BJ (cell line): Measurements from ENCODE around the gene DGAT2. TPM values are rescaled to one million over a fixed set of nuclear protein-coding genes. Genes with fewer than 3 reads are reported as not detected.

ENCODE experiments used
- CTCF ChIA-PET: fragments of 350-600 bp; formaldehyde crosslinking; extraction: SDS; loops from one replicate; lab custom pipeline; 2021; ENCODE audit warnings: antibody characterized with exemption, inconsistent platforms; lab: Yijun Ruan, JAX
- POLR2A ChIA-PET: fragments of 300-600 bp; sonication (Branson Sonifier 250); formaldehyde crosslinking; extraction: SDS; loops from one replicate; lab custom pipeline; 2021; ENCODE audit warnings: antibody characterized with exemption; lab: Charles Lee
- DNase-seq: peaks from one replicate; pipeline ENCODE4 v3.0.0-alpha.2; 2011; ENCODE audit warnings: low read depth
- H3K27me3 ChIP-seq: 2 replicates; pipeline ENCODE4 v1.6.0; 2011; ENCODE audit warnings: low read length; ENCODE audit not compliant: control insufficient read depth, insufficient read depth
- H3K36me3 ChIP-seq: 2 replicates; pipeline ENCODE4 v1.5.1; 2011; ENCODE audit warnings: low read length; ENCODE audit not compliant: control insufficient read depth, insufficient read depth
- H3K4me3 ChIP-seq: 2 replicates; pipeline ENCODE4 v1.5.1; 2011; ENCODE audit warnings: low read depth, mild to moderate bottlenecking, control low read depth, low read length
- polyA plus RNA-seq: library from polyadenylated mRNA; depleted of rRNA; stranded (reverse); fragments of >200 nt; gene quantifications from 2 replicates; pipeline ENCODE4 v1.2.3, GENCODE V29; 2011
- TF ChIP-seq, protein P1 (sequence below): IDR thresholded peaks from 2 replicates; pipeline ENCODE4 v1.5.1; 2011; ENCODE audit warnings: low read depth, mild to moderate bottlenecking, control low read depth, inconsistent platforms, low read length, moderate library complexity; ENCODE audit not compliant: insufficient read depth

Gene DGAT2
- polyA plus RNA-seq, 1 experiment = 2.6 TPM

DNA sequence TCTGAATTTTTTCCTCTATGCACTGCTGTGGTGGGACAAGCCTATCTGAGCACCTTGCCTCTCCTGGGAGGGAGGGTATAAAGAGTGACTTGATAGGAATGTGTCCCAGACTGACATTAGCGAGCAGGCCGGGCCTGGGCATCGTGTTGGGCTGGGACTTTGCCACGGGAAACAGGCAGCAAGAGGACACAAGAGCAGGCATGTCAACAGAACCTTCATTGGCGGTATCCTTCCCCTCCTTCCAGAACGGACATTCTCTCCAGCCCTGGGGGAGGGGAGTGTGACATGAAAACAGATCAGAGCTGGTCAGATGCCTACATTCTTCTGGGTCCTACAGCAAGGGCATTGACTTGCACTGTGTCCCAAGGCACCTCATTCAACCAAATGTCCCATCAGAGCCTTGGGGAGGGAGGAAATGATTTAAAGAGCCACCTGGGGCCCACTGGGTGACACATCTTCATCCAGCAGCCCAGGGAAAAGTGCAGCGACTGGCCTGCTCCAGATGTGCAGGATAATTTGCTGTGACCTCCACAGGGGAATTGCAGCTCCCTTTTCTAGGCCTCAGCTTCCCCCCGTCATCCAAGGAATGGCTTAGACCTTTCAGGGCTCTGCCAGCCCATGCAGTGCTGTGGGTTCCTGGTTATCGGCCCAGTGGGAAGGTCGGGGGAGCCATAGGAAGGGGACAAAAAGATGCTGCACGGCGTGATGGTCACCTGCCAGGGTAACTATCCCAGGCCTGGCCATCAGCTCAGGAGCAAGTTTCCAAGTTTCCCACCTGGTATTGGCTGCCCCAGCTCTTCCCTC is 24.6 kb downstream of the DGAT2 start:
- CTCF ChIA-PET = interaction anchor here (2.4 kb wide), 1 partner anchor 10 kb away, joined by 15 read pairs; no protein-coding TSS in a partner anchor

DNA sequence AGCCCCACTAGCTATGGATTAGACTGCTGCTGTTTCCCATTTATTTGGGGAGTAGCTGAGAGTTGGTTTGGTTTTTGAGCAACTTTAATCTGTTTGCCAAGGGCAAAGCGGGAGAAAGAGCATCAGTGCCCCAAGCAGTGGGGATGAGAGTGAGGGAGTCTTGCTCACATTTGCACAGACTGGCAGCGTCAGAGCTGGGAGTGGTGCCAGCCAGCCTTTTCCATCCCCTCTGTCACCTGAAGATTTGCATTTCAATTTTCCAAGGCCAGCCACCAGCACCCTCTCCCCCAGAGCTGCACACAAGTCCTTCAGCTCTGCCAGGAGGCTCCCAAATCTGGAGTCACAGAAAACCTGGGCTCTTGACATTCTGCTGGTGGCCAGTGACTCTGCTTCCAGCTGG is 25.4 kb downstream of the DGAT2 start:
- TF ChIP-seq, protein P1, sequence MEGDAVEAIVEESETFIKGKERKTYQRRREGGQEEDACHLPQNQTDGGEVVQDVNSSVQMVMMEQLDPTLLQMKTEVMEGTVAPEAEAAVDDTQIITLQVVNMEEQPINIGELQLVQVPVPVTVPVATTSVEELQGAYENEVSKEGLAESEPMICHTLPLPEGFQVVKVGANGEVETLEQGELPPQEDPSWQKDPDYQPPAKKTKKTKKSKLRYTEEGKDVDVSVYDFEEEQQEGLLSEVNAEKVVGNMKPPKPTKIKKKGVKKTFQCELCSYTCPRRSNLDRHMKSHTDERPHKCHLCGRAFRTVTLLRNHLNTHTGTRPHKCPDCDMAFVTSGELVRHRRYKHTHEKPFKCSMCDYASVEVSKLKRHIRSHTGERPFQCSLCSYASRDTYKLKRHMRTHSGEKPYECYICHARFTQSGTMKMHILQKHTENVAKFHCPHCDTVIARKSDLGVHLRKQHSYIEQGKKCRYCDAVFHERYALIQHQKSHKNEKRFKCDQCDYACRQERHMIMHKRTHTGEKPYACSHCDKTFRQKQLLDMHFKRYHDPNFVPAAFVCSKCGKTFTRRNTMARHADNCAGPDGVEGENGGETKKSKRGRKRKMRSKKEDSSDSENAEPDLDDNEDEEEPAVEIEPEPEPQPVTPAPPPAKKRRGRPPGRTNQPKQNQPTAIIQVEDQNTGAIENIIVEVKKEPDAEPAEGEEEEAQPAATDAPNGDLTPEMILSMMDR = no peak
- ChIA-PET CTCF (interaction anchor here (1.0 to 2.4 kb wide), 2 partner anchors 9 to 16 kb away, joined by 3 to 15 read pairs; no protein-coding TSS in a partner anchor), POLR2A (no interaction called here)
- Histone ChIP-seq H3K36me3 (no peaks in the 10 kb centered on the region), H3K4me3 (no peak overlapping the region), H3K27me3 (no peaks in the 10 kb centered on the region; the same call in 1 of the 2 replicates)
- no peak for DNase-seq

More for the DNA sequence above, 24.6 kb downstream of the DGAT2 start:
- TF ChIP-seq, protein P1 = no peak
- POLR2A ChIA-PET = no interaction called here
- Histone ChIP-seq H3K4me3 (no peak overlapping the region), H3K27me3 (no peaks in the 10 kb centered on the region; the same call in 1 of the 2 replicates), H3K36me3 (no peaks in the 10 kb centered on the region)
- no peak for DNase-seq

DNA sequence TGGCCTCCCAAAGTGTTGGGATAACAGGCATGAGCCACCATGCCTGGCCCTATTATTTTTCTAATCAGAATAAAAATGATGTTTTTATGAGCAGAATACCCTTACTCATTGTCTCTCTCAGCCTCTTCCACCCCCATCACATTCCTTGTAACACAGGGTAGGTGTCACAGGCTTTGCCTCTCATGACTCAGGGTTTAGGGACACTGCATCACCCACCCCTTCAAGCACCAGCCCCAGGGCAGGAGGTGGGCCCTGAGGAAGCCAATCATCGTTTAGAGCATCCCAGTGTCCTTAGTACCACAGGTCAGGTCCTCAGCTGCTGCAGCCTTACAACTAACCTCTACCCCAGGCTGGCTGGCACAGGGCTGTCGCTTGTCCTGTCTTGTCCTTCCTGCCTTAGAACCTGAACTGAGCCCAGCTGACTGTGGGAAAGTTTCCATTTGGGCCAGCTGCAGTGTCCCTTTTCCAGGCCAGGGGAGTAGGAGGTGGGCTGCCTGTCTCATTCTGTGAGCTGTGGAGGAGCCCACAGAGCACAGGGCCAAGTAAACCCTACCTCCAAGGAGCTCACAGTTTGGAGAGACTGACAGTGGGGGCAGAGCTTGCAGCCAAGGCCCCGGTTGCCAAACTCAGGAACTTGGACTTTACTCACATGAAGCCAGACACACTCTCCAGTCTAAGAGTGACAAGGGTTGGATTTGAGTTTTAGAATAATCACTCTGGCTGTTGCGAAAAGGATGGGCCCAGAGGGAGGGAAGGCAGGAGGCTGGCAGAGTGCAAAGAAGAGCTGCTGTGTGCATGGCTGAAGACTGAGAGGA is 26.9 kb downstream of the DGAT2 start:
- CTCF ChIA-PET = no interaction called here
- H3K4me3 ChIP-seq = no peak overlapping the region
- H3K27me3 ChIP-seq = no peaks in the 10 kb centered on the region

DNA sequence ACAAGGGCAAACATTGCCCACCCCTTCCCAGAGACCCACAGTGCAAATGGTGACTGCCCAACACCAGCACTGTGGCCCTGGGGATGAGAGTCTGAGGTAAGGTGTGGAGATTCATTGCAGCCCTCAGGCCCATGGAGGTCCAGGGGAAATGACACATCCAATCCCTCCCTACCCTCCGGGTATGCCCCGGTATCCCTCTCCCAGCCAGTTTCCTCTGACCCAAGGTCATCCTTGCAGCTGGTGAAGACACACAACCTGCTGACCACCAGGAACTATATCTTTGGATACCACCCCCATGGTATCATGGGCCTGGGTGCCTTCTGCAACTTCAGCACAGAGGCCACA is 27.5 kb downstream of the DGAT2 start:
- no peak overlapping the region for H3K4me3 ChIP-seq
- DNase-seq = no peak
- CTCF ChIA-PET = no interaction called here
- H3K27me3 ChIP-seq = no peaks in the 10 kb centered on the region
- POLR2A ChIA-PET = no interaction called here
- H3K36me3 ChIP-seq = no peaks in the 10 kb centered on the region
- TF ChIP-seq, protein P1 = no peak

More for the DNA sequence above, 26.9 kb downstream of the DGAT2 start:
- no peak for DNase-seq
- H3K36me3 ChIP-seq = no peaks in the 10 kb centered on the region
- TF ChIP-seq, protein P1 = no peak
- POLR2A ChIA-PET = no interaction called here

DNA sequence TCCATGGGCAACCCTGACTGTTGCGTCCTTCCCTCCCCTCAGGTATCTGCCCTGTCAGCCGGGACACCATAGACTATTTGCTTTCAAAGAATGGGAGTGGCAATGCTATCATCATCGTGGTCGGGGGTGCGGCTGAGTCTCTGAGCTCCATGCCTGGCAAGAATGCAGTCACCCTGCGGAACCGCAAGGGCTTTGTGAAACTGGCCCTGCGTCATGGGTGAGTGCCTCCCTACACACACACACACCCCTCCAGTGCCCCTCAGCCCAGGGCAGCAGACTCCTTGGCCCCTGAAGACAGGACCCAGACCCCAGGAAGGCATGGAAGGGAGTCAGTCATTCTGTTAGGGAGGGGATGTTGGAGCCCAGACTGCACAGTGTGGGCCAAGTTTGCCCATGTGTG is 28.5 kb downstream of the DGAT2 start:
- no peak overlapping the region for H3K4me3 ChIP-seq
- no peaks in the 10 kb centered on the region for H3K36me3 ChIP-seq
- H3K27me3 ChIP-seq = no peaks in the 10 kb centered on the region
- POLR2A ChIA-PET = no interaction called here
- CTCF ChIA-PET = interaction anchor here (0.9 kb wide), 2 partner anchors 9 to 71 kb away, joined by 3 to 5 read pairs; no protein-coding TSS in a partner anchor
- no peak for DNase-seq
- TF ChIP-seq, protein P1 = no peak
